ENCODE results near the gene PPARG.

PPARG gene

GRCh38 chr3:12287727-12288181 lies 1.1 kb upstream of the PPARG start:
- no peak overlapping the region for H3K4me3 ChIP-seq (ENCODE audit: low read depth, low read length)

GRCh38 chr3:12289524-12289923 lies 654 bp downstream of the PPARG start:
- H3K4me3 ChIP-seq (ENCODE audit: low read depth, low read length) = no peak overlapping the region
- TF ChIP-seq CTCF (IDR thresholded peaks at IDR 0.05; ENCODE audit: borderline replicate concordance, insufficient read depth, low read depth, low read length) = no peak

More at GRCh38 chr3:12287727-12288181, 1.1 kb upstream of the PPARG start:
- TF ChIP-seq CTCF (IDR thresholded peaks at IDR 0.05; ENCODE audit: borderline replicate concordance, insufficient read depth, low read depth, low read length) = no peak

GRCh38 chr3:12292770-12293169 lies 3.9 kb downstream of the PPARG start:
- no peak for TF ChIP-seq CTCF (IDR thresholded peaks at IDR 0.05; ENCODE audit: borderline replicate concordance, insufficient read depth, low read depth, low read length)
- no peak overlapping the region for H3K4me3 ChIP-seq (ENCODE audit: low read depth, low read length)

GRCh38 chr3:12294885-12295580 lies 6.2 kb downstream of the PPARG start:
- no peak overlapping the region for H3K4me3 ChIP-seq (ENCODE audit: low read depth, low read length)
- TF ChIP-seq CTCF (IDR thresholded peaks at IDR 0.05; ENCODE audit: borderline replicate concordance, insufficient read depth, low read depth, low read length) = no peak

GRCh38 chr3:12296511-12296910 lies 7.6 kb downstream of the PPARG start:
- H3K4me3 ChIP-seq (ENCODE audit: low read depth, low read length) = no peak overlapping the region
- TF ChIP-seq CTCF (IDR thresholded peaks at IDR 0.05; ENCODE audit: borderline replicate concordance, insufficient read depth, low read depth, low read length) = no peak

- no peak for TF ChIP-seq CTCF (IDR thresholded peaks at IDR 0.05; ENCODE audit: borderline replicate concordance, insufficient read depth, low read depth, low read length)
- no peak overlapping the region for H3K4me3 ChIP-seq (ENCODE audit: low read depth, low read length)
Measured at GRCh38 chr3:12299026-12299425, 10.2 kb downstream of the PPARG start.

- no peak overlapping the region for H3K4me3 ChIP-seq (ENCODE audit: low read depth, low read length)
- TF ChIP-seq CTCF (IDR thresholded peaks at IDR 0.05; ENCODE audit: borderline replicate concordance, insufficient read depth, low read depth, low read length) = no peak
Measured at GRCh38 chr3:12300137-12300536, 11.3 kb downstream of the PPARG start.
